HepG2 (cell line): ENCODE data around the gene SPINK8. TPM values are rescaled to one million over a fixed set of nuclear protein-coding genes. Genes with fewer than 3 reads are reported as not detected.

ENCODE experiments used
- ATAC-seq: fragments of 200-7000 bp; cut with Tn5 transposase; 3 replicates; pipeline ENCODE4 v1.9.1; 2020; ENCODE audit warnings: mild to moderate bottlenecking, moderate library complexity
- BruUV-seq: library from RNA; stranded (reverse); fragments of 400-500 nt; replicated peaks from 2 replicates; lab custom pipeline; 2021; lab: Mats Ljungman, UMichigan
- CTCF ChIA-PET: fragments of 300-600 bp; formaldehyde crosslinking; extraction: SDS; loops from one replicate; lab custom pipeline; 2021; ENCODE audit warnings: low total read pairs, inconsistent platforms, low intra/inter-chr PET ratio; lab: Yijun Ruan, JAX
- POLR2A ChIA-PET: fragments of 350-600 bp; sonication (Branson Sonifier 250); formaldehyde crosslinking; loops from one replicate; lab custom pipeline; 2020; ENCODE audit warnings: antibody characterized with exemption, inconsistent platforms; lab: Yijun Ruan, JAX
- DNase-seq: peaks from one replicate; pipeline ENCODE4 v3.0.0-alpha.2; 2015; ENCODE audit warnings: low spot score
- FAIRE-seq: peaks from 3 replicates; lab custom pipeline; 2011; peaks lifted over from hg19 to GRCh38; lab: Jason Lieb, UNC
- H2AFZ ChIP-seq: one replicate; pipeline ENCODE4 v1.6.1; 2011; ENCODE audit warnings: low read length, inconsistent platforms
- H3K27ac ChIP-seq: fragments of 300-600 bp; 3 replicates; pipeline ENCODE4 v1.8.0; 2011; ENCODE audit warnings: mixed run types, mild to moderate bottlenecking, mixed read lengths, low read length, inconsistent platforms; ENCODE audit not compliant: insufficient read depth; ENCODE audit errors: extremely low read length
- H3K27me3 ChIP-seq, 2 experiments: fragments of 200-600 bp in 1 of 2; 2 replicates in 1 of 2; 3 replicates in 1 of 2; pipeline versions ENCODE4 v1.6.0 to v1.8.0; 2011; ENCODE audit warnings: low read length in 2 of 2, mild to moderate bottlenecking in 2 of 2, moderate library complexity in 2 of 2, inconsistent platforms in 1 of 2; ENCODE audit not compliant: insufficient read depth in 2 of 2, control insufficient read depth in 1 of 2
- H3K36me3 ChIP-seq, 2 experiments: fragments of 200-600 bp in 1 of 2; replicated peaks in 1 of 2; 2 replicates in 1 of 2; 3 replicates in 1 of 2; pipeline versions ENCODE4 v1.5.1 to v1.8.0; 2011; ENCODE audit warnings: low read length in 2 of 2, inconsistent platforms in 1 of 2; ENCODE audit not compliant: insufficient read depth in 2 of 2, control insufficient read depth in 1 of 2
- H3K4me1 ChIP-seq: 2 replicates; pipeline ENCODE4 v1.5.1; 2012; ENCODE audit warnings: low read length, inconsistent platforms; ENCODE audit not compliant: insufficient read depth
- H3K4me2 ChIP-seq: 2 replicates; pipeline ENCODE4 v1.6.0; 2011; ENCODE audit warnings: low read depth, low read length, inconsistent platforms
- H3K4me3 ChIP-seq, 3 experiments: fragments of 200-600 bp in 1 of 3; sonication (generic), shearing (Covaris generic) in 1 of 3; replicated peaks in 1 of 3; 2 replicates each; pipeline ENCODE4 v1.5.1; 2011 to 2016; ENCODE audit warnings: low read length in 3 of 3, inconsistent platforms in 2 of 3, low read depth in 2 of 3, mild to moderate bottlenecking in 2 of 3, control low read depth in 1 of 3, mixed read lengths in 1 of 3; ENCODE audit not compliant: insufficient read depth in 1 of 3
- H3K79me2 ChIP-seq: one replicate; pipeline ENCODE4 v1.6.1; 2011; ENCODE audit warnings: low read length, inconsistent platforms; ENCODE audit not compliant: insufficient read depth
- H3K9ac ChIP-seq: 2 replicates; pipeline ENCODE4 v1.6.0; 2011; ENCODE audit warnings: mild to moderate bottlenecking, low read depth, low read length, inconsistent platforms; ENCODE audit not compliant: insufficient read depth
- H3K9me3 ChIP-seq: 2 replicates; pipeline ENCODE4 v1.5.1; 2012; ENCODE audit warnings: mild to moderate bottlenecking, low read length
- H4K20me1 ChIP-seq: 2 replicates; pipeline ENCODE4 v1.6.0; 2011; ENCODE audit warnings: inconsistent platforms, mild to moderate bottlenecking, low read length, moderate library complexity; ENCODE audit not compliant: insufficient read depth
- MNT ChIP-seq: fragments of 450-650 bp; IDR thresholded peaks from 2 replicates; pipeline ENCODE4 v1.6.1; 2016
- ZNF629 ChIP-seq: sonication (generic); formaldehyde crosslinking; conservative IDR thresholded peaks from 2 replicates; pipeline ENCODE4 v1.5.0; 2020; ENCODE audit warnings: missing genetic modification reagents
- WGBS: methylation state at CpG from one replicate; pipeline ENCODE4 v1.1.6; 2017; ENCODE audit warnings: low lambda C conversion rate; 5-methylcytosine and 5-hydroxymethylcytosine counted together
- in situ Hi-C: cut with HindIII; loops from 2 replicates; pipeline ENCODE4 v1.10.0; 2017; ENCODE audit warnings: low pct_unique_long_range_greater_than_20kb; ENCODE audit not compliant: extremely low pct_ligation_motif_present
- intact Hi-C: fragments of 100-400 bp; cut with micrococcal nuclease; formaldehyde crosslinking; loops from one replicate; pipeline ENCODE4 v1.10.0; 2022; ENCODE audit not compliant: unreplicated experiment
- microRNA counts: library from miRNA; unstranded; fragments of <30 nt; microRNA quantifications from one replicate; lab custom pipeline; 2015
- microRNA-seq: library from miRNA; unstranded; fragments of <30 nt; microRNA quantifications from one replicate; pipeline ENCODE4, GENCODE V29; 2020
- polyA plus RNA-seq, 8 experiments: library from polyadenylated mRNA; depleted of rRNA in 3 of 8; stranded (reverse) in 7 of 8; unstranded in 1 of 8; fragments of >200 nt; fragmentation: Illumina TruSeq in 4 of 8; extraction: Trizol in 4 of 8; gene quantifications; 2 replicates each; pipeline versions ENCODE4 v1.2.1 to v1.2.3, GENCODE V29; 2011 to 2016; ENCODE audit warnings: low read depth in 4 of 8, missing spikeins in 1 of 8, mixed read lengths in 1 of 8; ENCODE audit not compliant: insufficient read depth in 1 of 8
- small RNA-seq, 3 experiments: library from RNA; depleted of rRNA; stranded (forward); fragments of <200 nt; gene quantifications; one replicate each; pipeline ENCODE3, GENCODE V24; 2012; ENCODE audit warnings: low read depth in 2 of 3, low replicate concordance in 1 of 3; ENCODE audit not compliant: insufficient read length in 3 of 3, insufficient read depth in 2 of 3
- total RNA-seq, 5 experiments: library from RNA; depleted of rRNA; stranded (reverse); fragments of >200 nt; fragmentation: Illumina TruSeq; extraction: Trizol; gene quantifications; 2 replicates each; pipeline ENCODE4 v1.2.3, GENCODE V29; 2016; ENCODE audit warnings: low read depth in 1 of 5

SPINK8 gene
- total and polyA plus RNA-seq, 2 of the 13 experiments (the other 11 are each of a cell fraction or from before 2014, with no cell fraction given): not detected

DNA sequence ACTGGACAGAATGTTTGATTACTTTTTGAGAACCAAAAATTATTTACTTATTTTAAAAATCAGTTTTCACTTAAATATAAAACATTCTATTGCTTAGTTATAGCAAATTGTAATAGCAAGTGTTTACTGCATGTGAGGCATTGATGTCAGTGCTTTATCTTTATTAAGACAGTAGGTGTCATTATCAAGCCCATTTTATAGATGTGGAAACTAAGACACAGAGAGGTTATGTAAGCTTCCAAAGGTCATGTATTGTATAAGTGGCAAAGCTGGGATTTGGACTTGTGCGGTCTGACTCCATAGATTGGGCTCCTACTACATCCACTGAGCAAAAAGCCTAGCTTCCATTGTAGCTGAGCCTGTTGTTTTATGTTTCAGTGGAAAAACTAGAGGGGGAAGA lies 74.9 kb downstream of the SPINK8 start:
- no peaks in the 10 kb centered on the region; the same call in 1 of the 2 replicates for H3K9me3 ChIP-seq
- TF ChIP-seq ZNF629 (CRISPR knock-in tag) (peak; percentile 85), MNT (no peak)
- TF ChIP-seq, all 625 proteins: peak for 1
- H2AFZ ChIP-seq: no peak overlapping the region
- H4K20me1 ChIP-seq: no peaks in the 10 kb centered on the region
- H3K4me3 ChIP-seq: no peak overlapping the region
- FAIRE-seq (no peak), DNase-seq (no peak), ATAC-seq (no peak)
- no peak overlapping the region for H3K27ac ChIP-seq
- no peaks in the 10 kb centered on the region for H3K79me2 ChIP-seq
- whole genome bisulfite sequencing: 87% methylated on average over 1 of the region's 1 CpG
- no TSS peak for BruUV-seq
- ChIA-PET CTCF (no interaction called here), POLR2A (no interaction called here)
- no peaks in the 10 kb centered on the region for H3K4me1 ChIP-seq
- peaks cover 7 to 28% of the 10 kb centered on the region in 2 experiments; a peak in 4 of 5 replicates for H3K36me3 ChIP-seq
- H3K27me3 ChIP-seq: no peaks in the 10 kb centered on the region
- in situ Hi-C loops (no loop called here), intact Hi-C loops (no loop called here)
- H3K9ac ChIP-seq: no peak overlapping the region
- no peak overlapping the region for H3K4me2 ChIP-seq

MicroRNAs within 50 kb of the gene (microRNA counts, 767-probe panel; counts per million panel counts)
- not detected for microRNA hsa-miR-2115-5p (lab: Ali Mortazavi, UCI)

Small RNA genes lying within 50 kb of the gene (microRNA-seq; reads per million reads assigned to microRNA genes)
- not detected for gene MIR2115

Small RNA genes lying within 50 kb of the gene (small RNA-seq; reads per million reads assigned to genes)
- gene MIR2115: 0 reads per million in 3 experiments
- 0 reads per million in 3 experiments for gene RF00019
- gene RN7SL321P: 0 reads per million in 3 experiments

Other genes with a start within 250 kb of the SPINK8 start
- gene CDC25A, start 145.2 kb downstream of the SPINK8 start, total RNA-seq (2016; rRNA removed; fragmentation: Illumina TruSeq; extraction: Trizol): 45.4 and 54.7 TPM in 2 replicates
- 6.1 and 7.9 TPM in 2 replicates for gene CDC25A, start 145.2 kb downstream of the SPINK8 start, polyA plus RNA-seq (2011; rRNA removed)
- gene CAMP, start 110.2 kb downstream of the SPINK8 start, total RNA-seq (2016; rRNA removed; fragmentation: Illumina TruSeq; extraction: Trizol): not detected in 2 replicates
- gene CAMP, start 110.2 kb downstream of the SPINK8 start, polyA plus RNA-seq (2011; rRNA removed): not detected in 2 replicates
- 5.6 and 7.3 TPM in 2 replicates for gene ZNF589, start 92.6 kb downstream of the SPINK8 start, total RNA-seq (2016; rRNA removed; fragmentation: Illumina TruSeq; extraction: Trizol)
- gene ZNF589, start 92.6 kb downstream of the SPINK8 start, polyA plus RNA-seq (2011; rRNA removed): 5.8 and 7.2 TPM in 2 replicates
- 29.3 and 39.3 TPM in 2 replicates for gene NME6, start 32.3 kb downstream of the SPINK8 start, total RNA-seq (2016; rRNA removed; fragmentation: Illumina TruSeq; extraction: Trizol)
- 31.0 and 35.0 TPM in 2 replicates for gene NME6, start 32.3 kb downstream of the SPINK8 start, polyA plus RNA-seq (2011; rRNA removed)
- gene FBXW12, start 38.6 kb upstream of the SPINK8 start, total RNA-seq (2016; rRNA removed; fragmentation: Illumina TruSeq; extraction: Trizol): not detected in 2 replicates
- gene FBXW12, start 38.6 kb upstream of the SPINK8 start, polyA plus RNA-seq (2011; rRNA removed): not detected in 2 replicates
- gene PLXNB1, start 96.4 kb upstream of the SPINK8 start, total RNA-seq (2016; rRNA removed; fragmentation: Illumina TruSeq; extraction: Trizol): 25.4 and 86.0 TPM in 2 replicates
- gene PLXNB1, start 96.4 kb upstream of the SPINK8 start, polyA plus RNA-seq (2011; rRNA removed): 143 and 179 TPM in 2 replicates
- 29.4 and 38.3 TPM in 2 replicates for gene CCDC51, start 106.5 kb upstream of the SPINK8 start, total RNA-seq (2016; rRNA removed; fragmentation: Illumina TruSeq; extraction: Trizol)
- gene CCDC51, start 106.5 kb upstream of the SPINK8 start, polyA plus RNA-seq (2011; rRNA removed): 15.5 and 18.1 TPM in 2 replicates
- gene TMA7, start 106.6 kb upstream of the SPINK8 start, total RNA-seq (2016; rRNA removed; fragmentation: Illumina TruSeq; extraction: Trizol): 486 and 510 TPM in 2 replicates
- 80.9 and 100 TPM in 2 replicates for gene TMA7, start 106.6 kb upstream of the SPINK8 start, polyA plus RNA-seq (2011; rRNA removed)
- gene ATRIP, start 113.1 kb upstream of the SPINK8 start, total RNA-seq (2016; rRNA removed; fragmentation: Illumina TruSeq; extraction: Trizol): 11.4 and 12.5 TPM in 2 replicates
- 5.1 and 5.3 TPM in 2 replicates for gene ATRIP, start 113.1 kb upstream of the SPINK8 start, polyA plus RNA-seq (2011; rRNA removed)
- gene SHISA5, start 170.5 kb upstream of the SPINK8 start, total RNA-seq (2016; rRNA removed; fragmentation: Illumina TruSeq; extraction: Trizol): 74.3 and 91.4 TPM in 2 replicates
- 75.8 and 83.0 TPM in 2 replicates for gene SHISA5, start 170.5 kb upstream of the SPINK8 start, polyA plus RNA-seq (2011; rRNA removed)
- gene PFKFB4, start 223.1 kb upstream of the SPINK8 start, total RNA-seq (2016; rRNA removed; fragmentation: Illumina TruSeq; extraction: Trizol): 6.4 and 7.1 TPM in 2 replicates
- 103 and 122 TPM in 2 replicates for gene PFKFB4, start 223.1 kb upstream of the SPINK8 start, polyA plus RNA-seq (2011; rRNA removed)
- 0.07 and 0.13 TPM in 2 replicates for gene UCN2, start 230.1 kb upstream of the SPINK8 start, total RNA-seq (2016; rRNA removed; fragmentation: Illumina TruSeq; extraction: Trizol)
- 1.5 and 2.3 TPM in 2 replicates for gene UCN2, start 230.1 kb upstream of the SPINK8 start, polyA plus RNA-seq (2011; rRNA removed)